Measurements from ENCODE around the gene FLNB.
A peak's percentile ranks its signal among the peaks of the same experiment; 100 is the strongest.
"Not testable (repeated sequence)": the region's sequence is repeated elsewhere in the genome, so short reads cannot be mapped to it uniquely, and the experiment has no call there.

FLNB gene

GRCh38 chr3:58193682-58194407 lies 185.6 kb downstream of the FLNB start:
- TF ChIP-seq CTCF (IDR thresholded peaks at IDR 0.05; ENCODE audit: insufficient read depth, low read depth, low read length, missing control alignments) = no peak
- no peak overlapping the region for H3K4me3 ChIP-seq (ENCODE audit: low read depth, low read length)
- DNase-seq (ENCODE audit: low read depth) = no peak

GRCh38 chr3:58197588-58197987 lies 189.4 kb downstream of the FLNB start:
- no peak for DNase-seq (ENCODE audit: low read depth)
- H3K4me3 ChIP-seq (ENCODE audit: low read depth, low read length) = no peak overlapping the region
- TF ChIP-seq CTCF (IDR thresholded peaks at IDR 0.05; ENCODE audit: insufficient read depth, low read depth, low read length, missing control alignments) = no peak

GRCh38 chr3:58198362-58198761 lies 190.1 kb downstream of the FLNB start:
- H3K4me3 ChIP-seq (ENCODE audit: low read depth, low read length) = no peak overlapping the region
- no peak for TF ChIP-seq CTCF (IDR thresholded peaks at IDR 0.05; ENCODE audit: insufficient read depth, low read depth, low read length, missing control alignments)
- no peak for DNase-seq (ENCODE audit: low read depth)

- TF ChIP-seq CTCF (IDR thresholded peaks at IDR 0.05; ENCODE audit: insufficient read depth, low read depth, low read length, missing control alignments) = no peak
- no peak overlapping the region for H3K4me3 ChIP-seq (ENCODE audit: low read depth, low read length)
- no peak for DNase-seq (ENCODE audit: low read depth)
Measured at GRCh38 chr3:58198804-58199203, 190.6 kb downstream of the FLNB start.

- peak overlapping the region; percentile 28 for H3K4me3 ChIP-seq (ENCODE audit: low read depth, low read length)
- peak; percentile 41 for DNase-seq (ENCODE audit: low read depth)
- no peak for TF ChIP-seq CTCF (IDR thresholded peaks at IDR 0.05; ENCODE audit: insufficient read depth, low read depth, low read length, missing control alignments)
Measured at GRCh38 chr3:58200121-58200709, 192.0 kb downstream of the FLNB start.

GRCh38 chr3:58200846-58201355 lies 192.7 kb downstream of the FLNB start:
- TF ChIP-seq CTCF (IDR thresholded peaks at IDR 0.05; ENCODE audit: insufficient read depth, low read depth, low read length, missing control alignments) = no peak
- DNase-seq (ENCODE audit: low read depth) = peak; percentile 78
- H3K4me3 ChIP-seq (ENCODE audit: low read depth, low read length) = peak overlapping the region; percentile 28

- not testable (repeated sequence) for DNase-seq (ENCODE audit: low read depth); H3K4me3 ChIP-seq (ENCODE audit: low read depth, low read length)
Measured at GRCh38 chr3:58201451-58201850, 193.2 kb downstream of the FLNB start.
